GM12878 (cell line): ENCODE measurements around the gene CTDSP1.

Source experiments
- CEBPB ChIP-seq, 2 experiments: fragments of 150-350 bp in 1 of 2; IDR thresholded peaks; 2 replicates each; pipeline ENCODE4 v1.6.1; 2012 to 2014; ENCODE audit warnings: low read depth in 2 of 2, low read length in 2 of 2, borderline replicate concordance in 1 of 2, inconsistent platforms in 1 of 2
- CREM ChIP-seq: IDR thresholded peaks from 2 replicates; pipeline ENCODE4 v1.6.1; 2014; ENCODE audit warnings: antibody characterized with exemption, low read depth
- CTCF ChIP-seq, 3 experiments: IDR thresholded peaks in 2 of 3; conservative IDR thresholded peaks in 1 of 3; 2 replicates each; pipeline ENCODE4 v1.5.1; 2011; ENCODE audit warnings: low read depth in 3 of 3, low read length in 3 of 3, mild to moderate bottlenecking in 3 of 3, control low read depth in 2 of 3, moderate library complexity in 2 of 3, inconsistent platforms in 1 of 3, mixed read lengths in 1 of 3; ENCODE audit not compliant: control insufficient read depth in 2 of 3, insufficient read depth in 1 of 3; ENCODE audit errors: extremely low read depth in 1 of 3
- EP300 ChIP-seq, 2 experiments: fragments of 150-350 bp in 1 of 2; IDR thresholded peaks; 2 replicates each; pipeline ENCODE4 v1.6.1; 2011 to 2012; ENCODE audit warnings: low read depth in 2 of 2, low read length in 2 of 2, borderline replicate concordance in 1 of 2, improper control_type of control experiment in 1 of 2, inconsistent platforms in 1 of 2; ENCODE audit not compliant: control insufficient read depth in 1 of 2
- MAX ChIP-seq: IDR thresholded peaks from 2 replicates; pipeline ENCODE4 v1.6.1; 2012; ENCODE audit warnings: low read depth, low read length, improper control_type of control experiment
- MYC ChIP-seq: IDR thresholded peaks from 2 replicates; pipeline ENCODE4 v1.6.1; 2011; ENCODE audit warnings: mild to moderate bottlenecking, low read length, moderate library complexity, inconsistent platforms; ENCODE audit not compliant: insufficient read depth, insufficient replicate concordance, insufficient read length, severe bottlenecking
- NRF1 ChIP-seq: conservative IDR thresholded peaks from 2 replicates; pipeline ENCODE4 v1.6.1; 2011; ENCODE audit warnings: mild to moderate bottlenecking, low read depth, low read length, improper control_type of control experiment
- POLR2A ChIP-seq: IDR thresholded peaks from 2 replicates; pipeline ENCODE4 v1.6.1; 2011; ENCODE audit warnings: low read depth, mild to moderate bottlenecking, low read length
- POLR2AphosphoS5 ChIP-seq: IDR thresholded peaks from 2 replicates; pipeline ENCODE4 v1.6.1; 2011; ENCODE audit warnings: mild to moderate bottlenecking, low read length, inconsistent platforms
- RAD21 ChIP-seq: IDR thresholded peaks from 2 replicates; pipeline ENCODE4 v1.6.1; 2011; ENCODE audit warnings: mild to moderate bottlenecking, low read depth, low read length, moderate library complexity; ENCODE audit not compliant: insufficient read depth
- YY1 ChIP-seq: IDR thresholded peaks from 2 replicates; pipeline ENCODE4 v1.6.1; 2011; ENCODE audit warnings: low read depth, mild to moderate bottlenecking, low read length
- ZBTB40 ChIP-seq: fragments of 450-650 bp; IDR thresholded peaks from 2 replicates; pipeline ENCODE4 v1.6.1; 2016; ENCODE audit warnings: mild to moderate bottlenecking, moderate library complexity, borderline replicate concordance
- ZZZ3 ChIP-seq: IDR thresholded peaks from 2 replicates; pipeline ENCODE4 v1.6.1; 2011; ENCODE audit warnings: low read depth; ENCODE audit not compliant: control insufficient read depth, insufficient read length

- TF ChIP-seq MYC (no peak), POLR2AphosphoS5 (no peak), POLR2A (no peak), CEBPB (IDR thresholded peaks at IDR 0.05; ENCODE audit: borderline replicate concordance in 1 of 2, low read depth in 2 of 2, low read length in 2 of 2) (no peak), RAD21 (no peak), CTCF (IDR thresholded peaks at IDR 0.05 in 2 of 3, conservative IDR thresholded peaks at IDR 0.05 in 1 of 3; ENCODE audit: control insufficient read depth in 2 of 3, extremely low read depth in 1 of 3, insufficient read depth in 1 of 3, low read depth in 3 of 3, low read length in 3 of 3) (no peak), ZBTB40 (no peak), ZZZ3 (no peak), CREM (no peak), YY1 (no peak), MAX (no peak), NRF1 (no peak), EP300 (IDR thresholded peaks at IDR 0.05; ENCODE audit: borderline replicate concordance in 1 of 2, control insufficient read depth in 1 of 2, low read depth in 2 of 2, low read length in 2 of 2) (no peak)
Measured at GRCh38 chr2:218362606-218363005, 37.1 kb upstream of the CTDSP1 start.
